ENCODE data around the gene ATXN1.

The ATXN1 gene

GRCh38 chr6:16488813-16489212 is 272.4 kb downstream of the ATXN1 start:
- in situ Hi-C loops (cut with HindIII; ENCODE audit: low pct_ligation_motif_present, low pct_unique_long_range_greater_than_20kb, low sequenced_read_pairs) = no loop called here
- DNase-seq = no peak

GRCh38 chr6:16487996-16488674 is 273.1 kb downstream of the ATXN1 start:
- in situ Hi-C loops (cut with HindIII; ENCODE audit: low pct_ligation_motif_present, low pct_unique_long_range_greater_than_20kb, low sequenced_read_pairs) = no loop called here

GRCh38 chr6:16486661-16487060 is 274.6 kb downstream of the ATXN1 start:
- no peak for DNase-seq
- in situ Hi-C loops (cut with HindIII; ENCODE audit: low pct_ligation_motif_present, low pct_unique_long_range_greater_than_20kb, low sequenced_read_pairs) = no loop called here

More at GRCh38 chr6:16487996-16488674, 273.1 kb downstream of the ATXN1 start:
- no peak for DNase-seq

GRCh38 chr6:16483315-16483875 is 277.9 kb downstream of the ATXN1 start:
- in situ Hi-C loops (cut with HindIII; ENCODE audit: low pct_ligation_motif_present, low pct_unique_long_range_greater_than_20kb, low sequenced_read_pairs) = no loop called here
- no peak for DNase-seq

- DNase-seq = no peak
- in situ Hi-C loops (cut with HindIII; ENCODE audit: low pct_ligation_motif_present, low pct_unique_long_range_greater_than_20kb, low sequenced_read_pairs) = no loop called here
Observed at GRCh38 chr6:16482702-16483314, 278.5 kb downstream of the ATXN1 start.

GRCh38 chr6:16481697-16482399 is 279.4 kb downstream of the ATXN1 start:
- no peak for DNase-seq
- in situ Hi-C loops (cut with HindIII; ENCODE audit: low pct_ligation_motif_present, low pct_unique_long_range_greater_than_20kb, low sequenced_read_pairs) = no loop called here

- no peak for DNase-seq
- in situ Hi-C loops (cut with HindIII; ENCODE audit: low pct_ligation_motif_present, low pct_unique_long_range_greater_than_20kb, low sequenced_read_pairs) = no loop called here
Observed at GRCh38 chr6:16480763-16481560, 280.3 kb downstream of the ATXN1 start.

GRCh38 chr6:16477367-16478149 is 283.7 kb downstream of the ATXN1 start:
- no peak for DNase-seq
- in situ Hi-C loops (cut with HindIII; ENCODE audit: low pct_ligation_motif_present, low pct_unique_long_range_greater_than_20kb, low sequenced_read_pairs) = no loop called here

GRCh38 chr6:16476861-16477260 is 284.4 kb downstream of the ATXN1 start:
- in situ Hi-C loops (cut with HindIII; ENCODE audit: low pct_ligation_motif_present, low pct_unique_long_range_greater_than_20kb, low sequenced_read_pairs) = no loop called here
- no peak for DNase-seq

- no peak for DNase-seq
- in situ Hi-C loops (cut with HindIII; ENCODE audit: low pct_ligation_motif_present, low pct_unique_long_range_greater_than_20kb, low sequenced_read_pairs) = no loop called here
Observed at GRCh38 chr6:16475494-16475781, 285.8 kb downstream of the ATXN1 start.

GRCh38 chr6:16474772-16475493 is 286.3 kb downstream of the ATXN1 start:
- no peak for DNase-seq
- in situ Hi-C loops (cut with HindIII; ENCODE audit: low pct_ligation_motif_present, low pct_unique_long_range_greater_than_20kb, low sequenced_read_pairs) = no loop called here

GRCh38 chr6:16473908-16474771 is 287.1 kb downstream of the ATXN1 start:
- in situ Hi-C loops (cut with HindIII; ENCODE audit: low pct_ligation_motif_present, low pct_unique_long_range_greater_than_20kb, low sequenced_read_pairs) = no loop called here

GRCh38 chr6:16473184-16473907 is 287.9 kb downstream of the ATXN1 start:
- no peak for DNase-seq
- in situ Hi-C loops (cut with HindIII; ENCODE audit: low pct_ligation_motif_present, low pct_unique_long_range_greater_than_20kb, low sequenced_read_pairs) = no loop called here

More at GRCh38 chr6:16473908-16474771, 287.1 kb downstream of the ATXN1 start:
- DNase-seq = no peak

- no peak for DNase-seq
- in situ Hi-C loops (cut with HindIII; ENCODE audit: low pct_ligation_motif_present, low pct_unique_long_range_greater_than_20kb, low sequenced_read_pairs) = no loop called here
Observed at GRCh38 chr6:16472349-16473069, 288.8 kb downstream of the ATXN1 start.

- in situ Hi-C loops (cut with HindIII; ENCODE audit: low pct_ligation_motif_present, low pct_unique_long_range_greater_than_20kb, low sequenced_read_pairs) = no loop called here
- no peak for DNase-seq
Observed at GRCh38 chr6:16471910-16472297, 289.4 kb downstream of the ATXN1 start.

Data from ACHN (cell line).